ENCODE data around the gene STARD8.

DNA sequence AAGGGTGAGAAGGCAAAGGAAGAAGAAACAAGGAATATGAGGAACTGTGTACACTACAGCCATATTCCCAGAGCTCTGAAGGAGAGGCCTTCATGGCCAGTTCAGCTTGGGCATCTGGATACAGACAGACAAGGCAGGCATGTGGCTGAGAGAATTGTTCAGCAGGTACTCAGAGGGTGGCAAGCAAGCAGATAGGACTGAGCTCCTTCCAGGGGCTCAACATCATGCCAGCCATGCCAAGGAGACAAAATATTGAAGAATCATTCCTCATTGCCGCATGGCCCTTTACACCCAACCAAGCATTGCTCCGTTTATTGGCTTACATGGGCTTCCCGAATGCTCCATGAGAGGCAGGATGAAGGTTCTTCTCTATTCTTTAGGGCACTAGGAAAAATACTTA is 102.8 kb downstream of the STARD8 start:
- TF ChIP-seq, protein P1, sequence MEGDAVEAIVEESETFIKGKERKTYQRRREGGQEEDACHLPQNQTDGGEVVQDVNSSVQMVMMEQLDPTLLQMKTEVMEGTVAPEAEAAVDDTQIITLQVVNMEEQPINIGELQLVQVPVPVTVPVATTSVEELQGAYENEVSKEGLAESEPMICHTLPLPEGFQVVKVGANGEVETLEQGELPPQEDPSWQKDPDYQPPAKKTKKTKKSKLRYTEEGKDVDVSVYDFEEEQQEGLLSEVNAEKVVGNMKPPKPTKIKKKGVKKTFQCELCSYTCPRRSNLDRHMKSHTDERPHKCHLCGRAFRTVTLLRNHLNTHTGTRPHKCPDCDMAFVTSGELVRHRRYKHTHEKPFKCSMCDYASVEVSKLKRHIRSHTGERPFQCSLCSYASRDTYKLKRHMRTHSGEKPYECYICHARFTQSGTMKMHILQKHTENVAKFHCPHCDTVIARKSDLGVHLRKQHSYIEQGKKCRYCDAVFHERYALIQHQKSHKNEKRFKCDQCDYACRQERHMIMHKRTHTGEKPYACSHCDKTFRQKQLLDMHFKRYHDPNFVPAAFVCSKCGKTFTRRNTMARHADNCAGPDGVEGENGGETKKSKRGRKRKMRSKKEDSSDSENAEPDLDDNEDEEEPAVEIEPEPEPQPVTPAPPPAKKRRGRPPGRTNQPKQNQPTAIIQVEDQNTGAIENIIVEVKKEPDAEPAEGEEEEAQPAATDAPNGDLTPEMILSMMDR (IDR thresholded peaks at IDR 0.05): no peak
- no peak for TF ChIP-seq POLR2A (IDR thresholded peaks at IDR 0.05)

Data from Peyer's patch (tissue), 4 donors.